Neural cell (in vitro differentiated cells): ENCODE results near the gene DLGAP4.

Source experiments
- EP300 ChIP-seq: fragments of 450-650 bp; conservative IDR thresholded peaks from 2 replicates; pipeline ENCODE4 v1.6.1; 2014; ENCODE audit warnings: antibody characterized with exemption, mild to moderate bottlenecking, moderate library complexity; ENCODE audit not compliant: poor library complexity, severe bottlenecking
- EZH2 ChIP-seq: fragments of 200-600, 300-800 bp; shearing (Covaris generic), sonication (generic); IDR thresholded peaks from 2 replicates; pipeline ENCODE4 v1.6.1; 2014; ENCODE audit warnings: antibody characterized with exemption, low read length, borderline replicate concordance, mild to moderate bottlenecking; ENCODE audit not compliant: insufficient read depth, poor library complexity, severe bottlenecking
- POLR2AphosphoS5 ChIP-seq: IDR thresholded peaks from 2 replicates; pipeline ENCODE4 v1.6.1; 2012
- RAD21 ChIP-seq: fragments of 450-650 bp; conservative IDR thresholded peaks from 2 replicates; pipeline ENCODE4 v1.6.1; 2014; ENCODE audit warnings: antibody characterized with exemption, mild to moderate bottlenecking, moderate library complexity
- REST ChIP-seq: IDR thresholded peaks from 2 replicates; pipeline ENCODE4 v1.6.1; 2012; ENCODE audit warnings: borderline replicate concordance
- SMC3 ChIP-seq: fragments of 450-650 bp; conservative IDR thresholded peaks from 2 replicates; pipeline ENCODE4 v1.6.1; 2014; ENCODE audit warnings: antibody characterized with exemption, mild to moderate bottlenecking, moderate library complexity; ENCODE audit not compliant: poor library complexity
- TF ChIP-seq, protein P1 (sequence below): fragments of 450-650 bp; IDR thresholded peaks from 2 replicates; pipeline ENCODE4 v1.5.1; 2014; ENCODE audit warnings: antibody characterized with exemption, mild to moderate bottlenecking, moderate library complexity; ENCODE audit not compliant: poor library complexity, severe bottlenecking

DNA sequence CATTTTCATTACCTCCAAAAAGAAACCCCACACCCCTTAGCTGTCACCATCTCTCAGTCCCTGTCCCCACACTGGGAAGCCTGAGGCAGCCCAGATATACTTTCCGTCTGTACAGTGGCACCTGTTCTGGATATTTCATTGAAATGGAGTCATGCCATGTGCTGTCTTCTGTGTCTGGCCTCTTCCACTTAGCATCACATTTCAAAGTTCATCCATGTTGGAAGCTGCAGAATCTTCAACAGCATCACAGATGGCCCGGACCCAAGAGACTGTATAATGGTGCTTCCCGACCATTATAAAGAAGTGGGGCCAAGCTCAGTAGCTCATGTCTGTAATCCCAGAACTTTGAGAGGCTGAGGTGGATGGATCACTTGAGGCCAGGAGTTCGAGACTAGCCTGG is 58.4 kb downstream of the DLGAP4 start:
- TF ChIP-seq EZH2 (no peak), RAD21 (no peak), EP300 (no peak), REST (no peak), POLR2AphosphoS5 (no peak), SMC3 (no peak)
- TF ChIP-seq, protein P1, sequence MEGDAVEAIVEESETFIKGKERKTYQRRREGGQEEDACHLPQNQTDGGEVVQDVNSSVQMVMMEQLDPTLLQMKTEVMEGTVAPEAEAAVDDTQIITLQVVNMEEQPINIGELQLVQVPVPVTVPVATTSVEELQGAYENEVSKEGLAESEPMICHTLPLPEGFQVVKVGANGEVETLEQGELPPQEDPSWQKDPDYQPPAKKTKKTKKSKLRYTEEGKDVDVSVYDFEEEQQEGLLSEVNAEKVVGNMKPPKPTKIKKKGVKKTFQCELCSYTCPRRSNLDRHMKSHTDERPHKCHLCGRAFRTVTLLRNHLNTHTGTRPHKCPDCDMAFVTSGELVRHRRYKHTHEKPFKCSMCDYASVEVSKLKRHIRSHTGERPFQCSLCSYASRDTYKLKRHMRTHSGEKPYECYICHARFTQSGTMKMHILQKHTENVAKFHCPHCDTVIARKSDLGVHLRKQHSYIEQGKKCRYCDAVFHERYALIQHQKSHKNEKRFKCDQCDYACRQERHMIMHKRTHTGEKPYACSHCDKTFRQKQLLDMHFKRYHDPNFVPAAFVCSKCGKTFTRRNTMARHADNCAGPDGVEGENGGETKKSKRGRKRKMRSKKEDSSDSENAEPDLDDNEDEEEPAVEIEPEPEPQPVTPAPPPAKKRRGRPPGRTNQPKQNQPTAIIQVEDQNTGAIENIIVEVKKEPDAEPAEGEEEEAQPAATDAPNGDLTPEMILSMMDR = no peak
